GM21515 (cell line): Measurements from ENCODE around the gene VIPR1.

ENCODE experiments used
- ATAC-seq: cut with Tn5 transposase; IDR thresholded peaks from one replicate; pipeline ENCODE4 v1.9.1; 2021; ENCODE audit not compliant: unreplicated experiment

The VIPR1 gene

GRCh38 chr3:42493126-42493797 is 9.2 kb upstream of the VIPR1 start:
- no peak for ATAC-seq

- ATAC-seq: no peak
Measured at GRCh38 chr3:42493798-42494151, 8.7 kb upstream of the VIPR1 start.

DNA sequence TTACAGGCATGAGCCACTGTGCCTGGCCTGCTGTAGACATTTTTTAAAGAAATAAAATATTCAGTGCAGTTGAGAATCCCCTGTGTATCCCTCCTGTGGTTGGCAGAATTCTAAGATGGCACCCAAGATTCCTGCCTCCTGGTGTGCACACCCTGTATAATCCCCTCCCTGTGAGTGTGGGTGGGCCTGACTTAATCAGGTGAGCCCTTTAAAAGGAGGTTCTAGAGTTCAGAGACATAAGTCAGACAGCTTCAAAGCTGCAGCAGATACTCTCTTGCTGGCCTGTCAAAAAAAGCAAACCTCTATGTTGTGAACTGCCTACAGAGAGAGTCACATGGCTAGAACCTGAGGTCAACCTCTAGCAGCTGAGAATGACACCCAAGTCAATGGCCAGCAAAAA is 7.0 kb upstream of the VIPR1 start:
- ATAC-seq: no peak

DNA sequence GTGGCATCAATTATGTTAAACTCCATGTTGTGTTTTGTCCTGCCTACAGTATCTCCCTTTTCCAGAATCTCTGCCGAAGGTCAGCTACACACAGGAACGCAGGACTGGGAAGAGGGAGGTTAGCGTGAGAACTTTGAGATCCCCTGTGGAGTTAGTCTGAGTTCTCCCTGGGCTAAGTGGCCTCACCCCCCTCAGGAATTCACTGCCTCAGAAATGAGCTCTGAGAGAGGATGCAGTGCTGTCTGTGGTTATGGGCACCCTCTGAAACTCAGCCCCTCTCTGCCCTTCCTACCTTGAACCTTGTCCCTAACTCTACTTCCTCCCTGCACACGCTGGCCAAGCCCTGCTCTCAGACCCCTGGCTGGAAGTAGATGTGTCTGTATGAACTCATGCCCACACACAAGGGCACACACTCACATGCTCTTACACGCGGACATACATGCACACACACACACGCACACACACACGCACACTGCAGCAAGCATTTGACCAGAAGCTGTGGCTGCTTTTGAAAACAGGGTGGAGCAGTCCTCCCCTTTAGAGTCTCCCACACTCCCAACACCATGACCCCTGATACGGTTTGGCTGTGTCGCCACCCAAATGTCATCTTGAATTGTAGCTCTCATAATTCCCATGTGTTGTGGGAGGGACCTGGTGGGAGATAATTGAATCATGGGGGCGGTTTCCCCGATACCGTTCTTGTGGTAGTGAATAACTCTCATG is 5.3 kb upstream of the VIPR1 start:
- no peak for ATAC-seq

GRCh38 chr3:42498034-42498433 is 4.4 kb upstream of the VIPR1 start:
- no peak for ATAC-seq

GRCh38 chr3:42498791-42499477 is 3.5 kb upstream of the VIPR1 start:
- ATAC-seq: no peak

- ATAC-seq: no peak
Measured at GRCh38 chr3:42499478-42499871, 3.0 kb upstream of the VIPR1 start.

GRCh38 chr3:42500091-42500490 is 2.4 kb upstream of the VIPR1 start:
- no peak for ATAC-seq

- ATAC-seq: no peak
Measured at GRCh38 chr3:42500909-42501308, 1.5 kb upstream of the VIPR1 start.

DNA sequence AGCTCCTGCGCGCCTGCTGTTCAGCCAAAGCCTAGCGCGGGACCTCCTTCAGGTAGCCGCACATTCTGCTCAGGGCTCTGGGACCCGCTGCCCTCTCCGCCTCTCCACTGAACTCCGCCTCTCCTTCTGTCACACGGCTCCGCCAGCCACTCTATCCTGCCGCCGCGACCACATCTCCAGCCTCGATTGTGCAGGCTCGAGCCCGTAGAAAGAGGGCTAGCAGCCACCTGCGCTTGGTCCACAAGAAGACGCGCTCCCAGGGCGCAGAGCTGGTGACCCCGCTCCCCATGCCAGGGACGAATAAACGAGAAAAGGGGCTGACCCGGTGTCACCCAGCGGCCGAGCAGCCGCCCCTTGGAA is 1.1 kb upstream of the VIPR1 start:
- no peak for ATAC-seq

DNA sequence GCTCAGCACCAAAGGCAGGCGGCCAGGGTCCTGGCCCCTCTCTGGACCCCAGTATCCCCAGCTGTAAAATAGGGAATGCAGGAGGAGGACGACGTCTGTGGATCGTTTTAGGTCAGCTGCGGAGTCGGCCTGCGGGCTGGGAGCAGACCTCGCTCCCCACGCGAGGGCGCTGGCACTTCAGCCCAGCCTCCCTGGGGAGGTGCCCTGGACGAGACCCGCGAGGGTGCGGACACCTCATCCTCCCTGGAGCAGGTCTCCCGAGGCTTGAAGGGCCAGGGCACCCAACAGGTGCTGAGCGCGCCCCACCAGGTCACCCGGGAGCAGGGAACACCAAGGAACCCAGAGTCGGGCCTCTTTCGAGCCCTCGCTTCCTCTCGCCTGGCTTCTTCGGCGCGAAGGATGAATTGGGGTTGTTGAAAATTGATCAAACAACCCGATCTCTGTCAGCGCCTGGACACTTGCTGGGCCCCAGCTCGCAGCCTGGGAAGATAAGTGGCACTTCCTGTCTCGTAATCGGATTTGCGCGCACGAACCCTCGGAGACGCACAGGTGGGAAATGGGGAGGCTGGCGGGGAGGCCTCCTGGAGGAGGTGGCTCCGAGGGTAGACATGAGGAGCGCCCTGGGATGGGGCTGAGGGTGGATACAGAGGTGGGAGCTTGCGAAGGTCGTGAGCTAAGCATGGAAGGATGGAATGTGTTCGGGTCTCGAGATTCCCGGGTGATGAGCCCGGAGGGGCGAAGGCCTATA is 588 bp upstream of the VIPR1 start:
- peak; percentile 14 for ATAC-seq

- ATAC-seq: no peak
Measured at GRCh38 chr3:42503251-42503924, 945 bp downstream of the VIPR1 start.

GRCh38 chr3:42503957-42504333 is 1.5 kb downstream of the VIPR1 start:
- ATAC-seq: no peak

GRCh38 chr3:42504334-42505127 is 2.1 kb downstream of the VIPR1 start:
- no peak for ATAC-seq

GRCh38 chr3:42505128-42505848 is 2.8 kb downstream of the VIPR1 start:
- ATAC-seq: no peak

DNA sequence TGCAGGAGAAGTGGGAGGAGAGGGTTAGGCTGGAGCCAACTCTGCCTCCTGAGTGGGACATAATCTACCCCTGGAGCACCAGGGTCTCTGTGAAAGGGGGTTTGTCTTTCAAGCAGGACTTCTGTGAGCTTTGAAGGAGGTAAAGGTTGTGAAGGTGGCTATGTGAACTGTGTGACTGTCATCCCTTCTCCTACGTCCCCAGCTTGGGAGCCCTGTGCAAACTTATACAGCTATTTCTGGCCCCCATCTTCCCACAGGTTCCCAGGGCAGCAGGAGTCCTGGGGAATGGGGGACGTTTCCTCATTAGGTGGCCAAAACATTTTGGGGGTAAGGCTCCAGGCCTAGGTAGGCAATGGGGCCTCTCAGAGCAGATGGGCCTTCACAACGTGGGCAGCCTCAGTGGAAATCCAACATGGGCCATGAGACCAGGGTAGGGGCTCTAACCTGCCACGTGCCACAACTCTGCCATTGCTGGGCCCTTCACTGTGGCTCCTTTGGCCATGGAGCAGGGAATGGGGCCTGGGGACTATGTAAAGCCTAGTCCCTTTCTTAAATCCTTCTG is 3.5 kb downstream of the VIPR1 start:
- ATAC-seq: no peak

DNA sequence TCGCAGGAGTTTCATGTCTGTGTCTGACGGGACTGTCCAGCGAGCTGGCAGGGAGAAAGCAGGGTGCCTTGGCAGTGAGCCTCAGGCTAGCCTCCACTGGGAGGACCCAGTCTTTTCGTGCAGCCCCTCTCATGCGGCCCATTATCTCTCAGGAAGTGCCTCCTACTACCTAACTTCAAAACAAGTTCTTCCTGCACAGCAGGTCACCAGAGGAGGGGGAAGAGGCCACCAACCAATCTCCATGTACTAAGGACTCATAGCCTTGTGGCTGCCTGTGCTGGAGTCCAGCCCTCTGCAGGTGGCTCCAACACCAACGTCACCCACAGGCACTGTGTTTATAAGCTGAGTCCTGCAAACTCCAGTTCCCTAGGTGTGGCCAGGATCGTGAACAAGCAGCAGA is 4.8 kb downstream of the VIPR1 start:
- no peak for ATAC-seq

DNA sequence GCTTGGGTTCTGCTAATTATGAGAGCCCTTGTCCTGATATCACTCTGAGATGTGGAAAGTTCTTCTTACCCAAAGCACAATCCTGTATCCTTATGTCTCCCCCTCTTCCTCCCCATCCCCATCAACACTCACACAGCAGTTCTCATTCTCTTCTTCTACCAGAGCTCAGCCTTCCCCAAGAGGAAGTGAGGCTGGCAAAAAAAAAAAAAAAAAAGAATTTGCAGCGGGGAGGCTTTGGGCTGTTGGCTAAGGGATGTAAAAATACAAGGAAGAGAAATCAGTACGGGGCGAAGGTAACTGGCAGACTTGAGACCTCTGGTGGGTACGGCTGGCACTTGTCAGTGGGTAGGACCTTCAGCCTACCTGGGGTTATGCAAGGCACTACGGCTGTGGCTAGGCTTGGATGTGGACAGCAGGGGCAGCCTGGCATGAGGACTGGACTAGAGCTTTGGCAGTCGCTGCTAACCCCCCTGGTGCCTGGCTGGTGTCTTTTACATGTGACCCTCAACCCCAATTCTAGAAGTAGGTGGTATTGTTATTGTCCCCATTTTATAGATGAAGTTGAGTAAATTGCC is 5.4 kb downstream of the VIPR1 start:
- no peak for ATAC-seq

DNA sequence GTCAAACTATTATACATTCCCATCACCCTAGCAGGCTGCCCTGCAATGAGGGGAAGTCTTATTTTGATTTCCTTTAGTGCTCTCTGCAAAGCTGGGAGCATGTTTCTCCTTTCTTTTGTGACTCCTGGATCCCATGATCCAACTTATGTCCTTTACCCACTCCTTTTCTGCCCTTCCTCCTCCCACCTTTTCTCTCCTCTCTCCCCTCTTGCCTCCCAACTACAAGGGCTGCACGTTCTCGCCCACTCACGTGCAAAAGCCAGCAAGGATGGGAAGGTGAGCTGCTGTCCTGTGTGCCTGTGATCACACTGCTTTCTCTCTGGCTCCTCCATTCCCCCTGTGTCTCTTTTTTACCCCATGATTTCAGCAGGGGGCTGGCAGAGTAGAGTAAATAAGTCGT is 6.1 kb downstream of the VIPR1 start:
- ATAC-seq: no peak
